ENCODE results near the gene EMSY.
"Not testable (repeated sequence)": the region's sequence is repeated elsewhere in the genome, so short reads cannot be mapped to it uniquely, and the experiment has no call there.

EMSY gene, protein sequence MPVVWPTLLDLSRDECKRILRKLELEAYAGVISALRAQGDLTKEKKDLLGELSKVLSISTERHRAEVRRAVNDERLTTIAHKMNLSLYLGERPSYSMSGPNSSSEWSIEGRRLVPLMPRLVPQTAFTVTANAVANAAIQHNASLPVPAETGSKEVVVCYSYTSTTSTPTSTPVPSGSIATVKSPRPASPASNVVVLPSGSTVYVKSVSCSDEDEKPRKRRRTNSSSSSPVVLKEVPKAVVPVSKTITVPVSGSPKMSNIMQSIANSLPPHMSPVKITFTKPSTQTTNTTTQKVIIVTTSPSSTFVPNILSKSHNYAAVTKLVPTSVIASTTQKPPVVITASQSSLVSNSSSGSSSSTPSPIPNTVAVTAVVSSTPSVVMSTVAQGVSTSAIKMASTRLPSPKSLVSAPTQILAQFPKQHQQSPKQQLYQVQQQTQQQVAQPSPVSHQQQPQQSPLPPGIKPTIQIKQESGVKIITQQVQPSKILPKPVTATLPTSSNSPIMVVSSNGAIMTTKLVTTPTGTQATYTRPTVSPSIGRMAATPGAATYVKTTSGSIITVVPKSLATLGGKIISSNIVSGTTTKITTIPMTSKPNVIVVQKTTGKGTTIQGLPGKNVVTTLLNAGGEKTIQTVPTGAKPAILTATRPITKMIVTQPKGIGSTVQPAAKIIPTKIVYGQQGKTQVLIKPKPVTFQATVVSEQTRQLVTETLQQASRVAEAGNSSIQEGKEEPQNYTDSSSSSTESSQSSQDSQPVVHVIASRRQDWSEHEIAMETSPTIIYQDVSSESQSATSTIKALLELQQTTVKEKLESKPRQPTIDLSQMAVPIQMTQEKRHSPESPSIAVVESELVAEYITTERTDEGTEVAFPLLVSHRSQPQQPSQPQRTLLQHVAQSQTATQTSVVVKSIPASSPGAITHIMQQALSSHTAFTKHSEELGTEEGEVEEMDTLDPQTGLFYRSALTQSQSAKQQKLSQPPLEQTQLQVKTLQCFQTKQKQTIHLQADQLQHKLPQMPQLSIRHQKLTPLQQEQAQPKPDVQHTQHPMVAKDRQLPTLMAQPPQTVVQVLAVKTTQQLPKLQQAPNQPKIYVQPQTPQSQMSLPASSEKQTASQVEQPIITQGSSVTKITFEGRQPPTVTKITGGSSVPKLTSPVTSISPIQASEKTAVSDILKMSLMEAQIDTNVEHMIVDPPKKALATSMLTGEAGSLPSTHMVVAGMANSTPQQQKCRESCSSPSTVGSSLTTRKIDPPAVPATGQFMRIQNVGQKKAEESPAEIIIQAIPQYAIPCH (N-terminal part only)

DNA sequence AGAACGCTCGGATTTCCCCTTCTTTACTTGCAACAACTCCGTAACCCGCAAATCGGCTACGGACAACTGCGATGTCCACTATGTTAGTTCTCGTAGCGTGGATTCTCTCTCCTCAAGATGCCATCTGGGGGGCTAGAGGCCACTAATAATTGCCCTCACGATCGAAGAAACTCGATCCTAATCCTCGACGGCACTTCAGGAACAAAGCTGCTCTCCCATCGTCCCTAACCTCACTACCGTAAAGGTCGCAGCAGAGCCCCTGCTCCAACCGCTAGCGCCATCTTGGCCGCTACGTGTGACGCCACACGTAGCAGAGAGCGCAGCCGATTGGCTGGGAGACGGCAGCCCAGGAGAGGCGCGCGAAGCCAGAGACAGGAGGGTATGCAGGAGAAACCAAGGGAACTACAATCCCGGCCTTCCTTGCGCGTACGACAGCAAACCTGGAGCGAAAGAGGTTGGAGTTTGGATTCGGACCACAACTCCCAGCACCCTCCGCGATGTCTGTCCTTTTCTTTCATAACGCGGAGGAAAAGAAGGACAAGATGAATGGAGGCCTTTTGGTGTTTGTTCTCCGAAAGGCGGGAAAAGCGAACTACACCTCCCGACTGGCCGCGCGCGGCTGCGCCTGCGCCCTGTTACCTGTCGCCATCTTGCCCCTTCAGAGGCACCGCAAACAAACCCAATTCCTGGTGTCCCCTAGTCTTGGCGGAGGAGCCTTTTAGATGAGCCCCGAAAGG is at the start of gene EMSY:
Gene EMSY (plus strand): TSS at position 635 of the 737 bp plus-strand sequence. CDS start 1,921 bp downstream, outside the sequence.
- DNase-seq (ENCODE audit: low read depth in 2 of 2): peak; percentile 78 to 87

DNA sequence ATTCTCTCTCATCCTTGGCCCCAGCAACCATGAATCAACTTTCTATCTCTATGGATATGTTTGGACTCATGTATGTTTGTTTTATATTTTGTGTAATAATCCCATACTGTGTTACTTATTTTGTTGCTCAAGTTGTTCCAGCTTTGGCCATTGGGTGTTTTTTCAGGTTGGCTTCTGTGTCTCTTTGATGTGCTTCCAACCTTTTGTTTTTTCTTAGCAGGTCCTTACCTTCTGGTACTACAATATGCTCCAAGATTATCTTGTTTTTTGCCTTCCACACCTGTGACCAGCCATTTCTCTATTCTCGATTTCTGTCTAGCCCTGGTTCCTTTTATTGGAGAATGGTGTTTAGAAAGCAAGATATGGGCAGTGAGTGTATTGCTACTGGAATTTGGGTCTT is 49.5 kb upstream of the EMSY start:
- no peak for DNase-seq (ENCODE audit: low read depth in 2 of 2)

DNA sequence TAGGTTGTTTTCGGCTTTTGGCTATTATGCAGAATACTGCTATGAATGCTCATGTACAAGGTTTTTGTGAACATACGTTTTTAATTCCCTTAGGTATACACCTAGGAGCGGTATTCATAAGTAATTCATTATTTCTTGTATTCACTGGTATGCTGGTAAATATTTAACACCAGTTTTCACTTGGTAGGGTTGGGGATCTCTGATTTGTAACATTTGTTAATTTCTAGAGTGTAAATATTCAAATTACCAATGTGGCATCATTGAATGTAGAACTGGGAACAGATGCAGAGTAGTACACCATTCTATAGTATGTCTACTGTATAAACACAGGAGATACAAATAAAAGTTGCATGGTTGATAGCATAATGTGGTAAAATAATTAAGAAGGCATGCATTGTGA is 47.4 kb upstream of the EMSY start:
- no peak for DNase-seq (ENCODE audit: low read depth in 2 of 2)

DNA sequence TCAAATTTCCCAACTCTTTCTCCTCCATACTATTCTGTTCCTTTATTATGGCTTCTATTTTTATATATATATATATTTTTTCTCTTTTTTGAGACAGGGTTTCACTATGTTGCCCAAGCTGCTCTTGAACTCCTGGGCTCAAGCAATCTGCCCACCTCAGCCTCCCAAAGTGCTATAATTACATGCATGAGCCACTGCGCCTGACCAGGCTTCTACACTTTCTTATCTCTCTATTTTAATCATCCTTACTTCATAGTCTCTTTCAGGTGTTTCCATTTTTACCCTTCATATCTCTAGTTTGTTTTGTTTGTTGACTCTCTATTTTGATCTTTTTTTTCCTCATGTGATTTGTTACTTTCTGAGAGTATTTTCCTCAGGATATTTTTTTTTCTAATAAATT is 43.9 kb upstream of the EMSY start:
- DNase-seq (ENCODE audit: low read depth in 2 of 2): no peak

DNA sequence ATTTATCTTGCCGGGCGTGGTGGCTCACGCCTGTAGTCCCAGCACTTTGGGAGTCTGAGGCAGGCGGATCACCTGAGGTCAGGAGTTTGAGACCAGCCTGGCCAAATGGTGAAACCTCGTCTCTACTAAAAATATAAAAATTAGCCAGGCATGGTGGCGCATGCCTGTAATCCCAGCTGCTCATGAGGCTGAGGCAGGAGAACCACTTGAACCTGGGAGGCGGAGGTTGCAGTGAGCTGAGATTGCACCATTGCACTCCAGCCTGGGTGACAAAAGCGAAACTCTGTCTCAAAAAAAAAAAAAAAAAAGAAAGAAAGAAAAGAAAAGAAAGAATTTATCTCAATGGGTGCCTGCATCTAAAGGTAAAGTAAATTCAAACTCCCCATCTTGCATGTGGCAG is 43.3 kb upstream of the EMSY start:
- DNase-seq (ENCODE audit: low read depth in 2 of 2): not testable (repeated sequence)

DNA sequence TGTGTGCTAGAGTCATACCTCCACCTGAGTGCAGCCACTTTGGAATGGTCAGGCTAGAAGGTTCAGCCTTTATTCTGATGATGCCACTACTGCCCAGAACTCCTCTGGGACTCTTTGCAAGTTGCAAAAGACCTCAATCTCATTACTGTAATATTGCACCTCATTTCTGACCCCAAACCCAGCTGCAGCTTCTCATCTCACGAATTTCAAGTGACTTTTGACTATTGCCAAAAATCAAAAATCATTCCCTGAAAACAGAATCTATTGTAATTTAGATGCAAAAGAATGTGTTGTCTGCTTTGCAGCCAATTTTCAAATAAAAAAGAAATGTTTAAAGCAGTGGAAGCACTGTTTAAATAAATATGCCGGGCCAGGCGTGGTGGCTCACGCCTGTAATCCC is 38.5 kb upstream of the EMSY start:
- no peak for DNase-seq (ENCODE audit: low read depth in 2 of 2)

DNA sequence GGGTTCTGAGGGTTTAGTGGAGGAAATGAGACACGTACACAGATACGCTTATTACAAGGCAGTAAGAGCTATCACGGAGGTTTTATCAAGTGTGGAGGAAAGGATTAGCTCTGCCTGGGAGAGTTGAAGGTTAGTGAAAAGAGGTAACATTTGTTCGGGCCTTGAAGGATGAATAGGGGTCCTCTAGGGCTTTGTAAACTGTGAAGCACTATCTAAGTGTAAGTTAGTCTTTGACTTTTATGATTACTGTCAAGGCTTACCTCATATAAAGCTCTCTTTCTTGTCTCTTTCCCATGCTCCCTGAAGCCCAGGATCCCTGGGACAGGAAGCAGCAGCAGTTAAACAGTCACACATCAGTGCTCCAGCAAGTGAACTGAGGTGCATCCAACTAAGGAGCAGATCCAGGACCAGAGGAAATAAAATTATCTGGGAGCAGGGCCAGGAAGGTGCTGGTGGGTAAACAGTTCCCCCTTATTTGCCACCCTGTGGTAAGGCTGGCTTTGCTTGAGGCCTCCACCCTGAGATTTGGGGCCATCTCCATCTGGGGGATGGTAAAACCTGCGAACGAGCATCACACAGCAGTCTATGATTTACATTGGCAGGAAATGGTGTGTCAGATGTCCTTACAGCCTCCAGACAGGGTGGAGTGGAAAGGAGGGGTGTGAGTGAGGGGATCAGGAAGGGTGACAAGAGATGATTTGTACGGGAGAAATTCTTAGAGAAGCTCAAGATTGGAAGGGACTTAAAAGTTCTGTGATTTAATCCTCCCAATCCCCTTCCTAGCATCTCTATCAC is 36.5 kb upstream of the EMSY start:
- no peak for DNase-seq (ENCODE audit: low read depth in 2 of 2)

DNA sequence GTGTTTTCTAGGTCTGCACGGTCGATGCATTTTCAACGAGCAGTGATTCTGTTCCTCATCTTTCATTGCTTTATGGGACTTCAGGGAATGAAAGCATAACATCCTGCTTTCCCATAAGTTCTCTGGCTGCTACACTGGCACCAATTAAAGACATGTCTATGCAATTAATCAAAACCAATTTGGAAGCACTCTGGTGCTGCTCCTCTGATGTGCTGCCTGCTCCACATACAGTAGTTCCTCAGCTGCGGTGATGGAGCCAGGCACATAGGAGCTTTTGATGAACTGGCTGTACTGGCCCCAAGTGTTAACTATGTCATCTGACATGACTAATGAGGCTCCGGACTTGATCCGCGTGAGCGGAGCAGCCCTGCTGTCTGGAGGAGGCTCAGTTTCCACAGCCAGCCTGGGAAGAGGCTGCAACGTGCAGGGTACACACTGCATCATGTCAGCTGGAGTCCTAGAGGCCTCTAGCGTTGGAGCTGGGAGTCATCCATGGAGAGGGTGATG is 33.9 kb upstream of the EMSY start:
- no peak for DNase-seq (ENCODE audit: low read depth in 2 of 2)

DNA sequence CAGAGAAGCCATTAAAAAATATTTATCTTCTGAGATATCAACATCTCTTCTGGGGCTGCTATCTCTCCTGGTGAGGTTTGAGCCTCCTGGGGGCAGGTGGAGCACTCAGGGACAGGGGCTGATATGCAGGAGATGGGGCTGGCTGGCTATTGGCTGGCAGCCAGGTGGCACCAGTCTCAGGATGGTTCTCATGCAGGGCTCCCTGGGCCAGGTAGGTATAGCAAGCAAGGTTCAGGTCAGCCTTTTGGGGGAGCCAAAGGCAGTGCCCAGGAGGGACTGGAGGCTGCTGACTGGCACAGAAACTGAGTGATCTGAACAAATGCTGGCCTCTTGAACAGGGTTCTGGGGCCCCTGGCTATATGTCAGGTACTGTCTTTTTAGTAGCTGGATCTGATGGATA is 29.7 kb upstream of the EMSY start:
- no peak for DNase-seq (ENCODE audit: low read depth in 2 of 2)

DNA sequence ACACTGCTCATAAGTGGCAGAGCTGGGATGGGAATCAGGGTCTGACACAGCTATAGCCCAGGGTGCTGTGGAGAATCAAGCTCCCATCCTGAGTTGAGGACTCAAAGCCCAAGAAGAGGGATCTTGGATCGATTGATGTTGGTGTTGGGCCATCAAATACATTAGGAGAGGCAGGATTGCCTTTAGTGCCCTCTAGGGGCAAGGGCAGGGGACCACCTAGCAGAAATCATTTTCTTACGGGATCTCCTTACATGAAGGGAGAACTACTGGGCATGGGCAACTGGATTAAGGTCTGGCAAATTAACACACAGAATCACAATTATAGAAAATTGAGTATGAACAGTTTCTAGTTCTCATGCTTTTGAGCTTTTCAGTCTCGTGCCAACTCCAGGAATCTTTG is 24.9 kb upstream of the EMSY start:
- DNase-seq (ENCODE audit: low read depth in 2 of 2): no peak

DNA sequence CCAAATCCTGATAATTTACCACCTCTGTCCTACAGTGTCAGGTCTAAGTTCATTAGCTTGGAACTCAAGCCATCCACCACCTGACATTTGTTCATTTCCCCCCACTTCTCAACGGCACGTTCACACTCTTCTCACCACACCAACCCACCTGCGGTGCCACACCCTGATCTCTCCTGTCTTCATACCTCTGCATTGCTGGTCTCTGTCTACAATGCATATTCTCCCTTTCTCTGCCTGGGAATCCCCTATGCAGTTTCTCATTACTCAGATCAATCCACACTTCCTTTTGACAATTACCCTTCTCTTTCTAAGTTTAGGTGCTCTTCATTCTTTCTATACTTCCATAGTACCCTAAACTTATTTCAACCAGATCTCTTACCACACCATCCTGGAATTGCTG is 20.4 kb upstream of the EMSY start:
- DNase-seq (ENCODE audit: low read depth in 2 of 2): no peak

DNA sequence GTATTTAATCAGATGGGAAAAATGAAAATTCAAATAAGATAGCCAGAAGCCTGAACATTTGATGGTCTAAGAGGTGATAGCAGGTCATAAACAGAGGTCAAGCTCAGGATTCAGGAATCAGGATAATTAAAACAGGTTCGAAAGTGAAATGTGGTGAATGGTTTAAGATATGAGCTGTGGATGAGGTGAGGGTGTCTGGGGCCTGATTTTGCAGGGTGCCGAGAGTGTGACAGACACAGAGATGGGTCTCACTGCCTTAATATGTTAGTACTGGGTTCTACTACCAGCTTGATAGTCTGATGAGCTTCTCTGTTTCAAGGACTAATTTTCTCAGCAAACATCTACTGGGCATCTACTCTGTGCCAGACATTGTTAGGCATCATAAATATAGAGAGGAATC is 19.9 kb upstream of the EMSY start:
- no peak for DNase-seq (ENCODE audit: low read depth in 2 of 2)

DNA sequence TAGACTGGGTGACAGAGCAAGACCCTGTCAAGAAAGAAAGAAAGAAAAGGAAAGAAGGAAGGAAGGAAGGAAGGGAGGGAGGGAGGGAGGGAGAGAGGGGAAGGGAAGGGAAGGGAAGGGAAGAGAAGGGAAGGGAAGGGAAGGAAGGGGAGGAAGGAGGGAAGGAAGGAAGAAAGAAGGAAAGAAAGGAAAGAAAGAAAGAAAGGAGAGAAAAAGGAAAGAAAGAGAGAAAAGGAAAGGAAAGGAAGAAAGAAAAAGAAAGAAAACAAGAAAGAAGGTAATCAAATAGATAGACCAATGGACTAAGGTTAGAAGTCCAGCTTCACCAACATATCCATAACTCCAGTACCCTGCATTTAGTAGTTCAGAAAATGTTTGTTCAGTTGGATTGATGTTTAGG is 18.2 kb upstream of the EMSY start:
- no peak for DNase-seq (ENCODE audit: low read depth in 2 of 2)

DNA sequence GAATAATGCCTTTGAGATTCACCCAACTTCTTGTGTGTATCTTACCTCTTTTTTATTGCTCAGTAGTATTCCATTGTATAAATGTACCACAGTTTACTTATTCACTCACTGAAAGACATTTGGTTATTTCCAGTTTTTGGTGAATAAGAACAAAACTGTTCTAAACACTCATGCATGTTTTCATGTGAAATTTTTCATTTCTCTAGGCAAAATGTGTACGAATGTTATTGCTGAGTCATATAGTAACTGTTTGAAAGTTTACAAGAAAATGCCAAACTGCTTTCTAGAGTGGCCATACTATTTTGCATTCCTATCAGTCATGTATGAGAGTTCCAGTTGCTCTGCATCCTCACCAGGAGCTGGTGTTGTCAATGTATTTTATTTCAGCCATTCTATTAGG is 8.8 kb upstream of the EMSY start:
- no peak for DNase-seq (ENCODE audit: low read depth in 2 of 2)

DNA sequence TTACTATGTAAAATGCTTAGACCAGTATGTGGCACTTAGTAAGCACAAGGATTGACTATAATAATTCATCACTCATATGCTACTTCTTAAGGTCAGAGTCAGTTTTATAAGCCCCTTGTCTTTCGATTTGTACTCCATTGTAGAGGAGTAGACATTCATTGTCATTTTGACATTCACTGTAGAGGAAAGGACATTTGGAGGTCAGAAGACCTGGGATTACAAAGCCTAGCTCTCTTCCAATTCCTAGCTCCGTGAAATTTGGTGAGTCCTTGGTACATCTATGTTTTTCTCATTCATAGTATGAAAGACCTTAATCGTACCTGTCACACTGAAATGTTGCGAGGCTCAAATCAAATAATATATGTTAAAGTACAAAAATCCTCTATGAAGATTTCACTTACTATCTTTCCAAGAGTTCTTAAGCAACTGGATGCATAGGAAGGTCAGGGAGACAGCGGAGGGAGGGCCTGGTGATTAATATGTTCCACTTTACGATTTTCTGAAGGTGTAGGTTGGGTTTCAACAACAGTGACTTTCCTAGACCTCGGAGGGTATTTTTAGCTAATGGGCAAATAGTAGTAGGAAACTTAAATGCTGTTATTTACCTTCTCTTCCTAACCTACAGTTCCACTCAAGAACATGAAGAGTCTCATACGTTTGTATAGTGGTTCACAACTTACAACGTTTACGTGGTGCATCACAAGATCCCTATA is 1.4 kb upstream of the EMSY start:
- DNase-seq (ENCODE audit: low read depth in 2 of 2): no peak

DNA sequence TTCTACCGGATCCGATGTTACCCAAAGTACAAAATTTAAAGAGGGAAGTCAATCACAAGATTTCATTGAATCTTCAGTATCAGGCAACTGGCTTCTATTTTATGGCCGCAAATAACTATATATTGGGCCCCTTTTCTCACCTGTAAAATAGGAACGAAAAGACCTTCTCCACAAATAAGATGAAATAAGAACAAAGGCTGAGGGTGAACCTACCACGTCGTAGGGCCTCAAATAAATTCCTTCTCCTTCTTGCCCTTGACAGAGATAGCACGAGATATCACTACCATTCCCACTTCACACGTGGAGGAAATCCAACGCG is 794 bp upstream of the EMSY start:
- DNase-seq (ENCODE audit: low read depth in 2 of 2): no peak

DNA sequence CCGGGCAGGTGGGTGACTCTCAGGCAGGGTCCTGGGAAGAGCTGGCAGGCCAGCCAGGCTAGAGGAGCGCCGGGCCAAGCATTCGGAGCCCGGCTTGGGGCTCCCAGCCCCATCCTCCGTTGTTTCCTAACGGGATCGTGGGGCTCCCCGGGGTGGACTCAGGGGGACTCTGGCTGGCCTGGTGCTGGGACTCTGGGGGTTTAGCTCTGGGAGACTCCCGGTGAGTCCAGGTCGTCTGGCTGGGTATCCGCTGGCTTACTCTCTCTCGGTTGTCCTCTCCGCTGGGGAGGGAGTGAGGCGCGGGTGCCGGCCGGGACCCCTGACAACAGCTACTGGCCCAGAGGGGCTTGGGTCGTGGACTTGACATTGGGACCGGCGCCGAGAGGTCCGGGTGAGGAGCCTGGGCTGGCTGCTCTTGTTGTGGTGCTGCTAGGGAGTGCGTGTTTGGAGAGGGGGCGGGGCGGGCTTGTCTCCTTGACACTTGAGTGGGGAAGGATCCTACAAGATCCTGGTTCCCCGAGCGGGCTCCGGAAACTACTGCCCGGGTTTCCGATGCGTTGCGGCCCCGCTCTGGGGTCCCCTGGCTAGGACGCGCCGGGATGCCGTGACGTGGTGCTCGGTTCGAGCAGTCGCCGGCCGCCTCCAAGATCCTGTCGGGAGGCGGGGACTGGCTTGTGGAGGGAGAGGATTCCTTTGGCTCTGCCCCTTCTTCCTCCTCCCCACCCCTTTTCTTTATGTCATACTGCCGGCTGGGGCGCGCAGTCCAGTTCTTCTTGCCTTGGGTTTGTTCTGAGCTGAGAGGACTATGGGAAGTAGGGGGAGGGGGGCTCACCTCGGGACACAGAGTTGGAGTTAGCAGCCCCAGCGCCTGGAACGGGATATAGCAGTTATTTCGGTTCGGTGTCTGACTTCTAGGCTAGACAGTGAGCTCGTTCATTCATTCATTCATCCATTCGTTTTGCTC is 585 bp downstream of the EMSY start:
- peak; percentile 4 to 12 for DNase-seq (ENCODE audit: low read depth in 2 of 2)

DNA sequence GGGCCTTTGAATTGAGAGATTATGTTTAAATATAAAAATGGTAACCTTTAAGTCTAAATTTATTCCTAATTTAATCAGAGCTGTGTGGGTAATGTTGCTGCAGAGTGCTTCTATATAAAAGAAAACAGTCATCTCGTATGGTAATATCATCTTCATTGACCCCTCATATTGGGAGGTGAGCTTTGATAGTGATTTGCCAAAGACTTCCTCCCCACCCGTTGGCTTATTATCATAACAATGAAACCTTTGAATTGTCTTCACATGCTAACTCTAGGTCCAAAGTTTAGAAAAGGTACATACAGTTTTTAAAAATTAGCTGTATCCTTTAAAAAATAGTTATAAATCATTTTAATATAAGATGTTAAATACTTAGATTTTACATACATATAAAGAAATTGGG is 3.7 kb downstream of the EMSY start:
- DNase-seq (ENCODE audit: low read depth in 2 of 2): no peak

DNA sequence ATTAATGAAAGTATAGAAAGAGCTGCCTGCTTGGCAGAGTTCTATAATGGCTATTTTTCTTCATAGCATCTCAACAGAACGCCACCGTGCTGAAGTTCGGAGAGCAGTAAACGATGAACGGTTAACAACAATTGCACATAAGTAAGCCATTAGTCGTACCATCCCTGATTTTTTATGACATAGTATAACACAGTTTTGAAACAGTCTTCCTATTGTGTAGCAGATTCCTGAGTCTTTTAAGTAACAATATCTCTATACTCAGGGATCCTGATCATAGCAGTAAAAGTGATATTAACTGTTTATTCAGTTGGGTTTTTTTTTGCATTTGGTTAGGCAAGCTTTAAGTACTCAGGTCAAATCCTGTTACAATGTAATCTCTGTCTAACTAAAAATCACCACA is 8.4 kb downstream of the EMSY start:
- DNase-seq (ENCODE audit: low read depth in 2 of 2): no peak
